ENCODE data around the gene KCTD5.
A peak's percentile ranks its signal among the peaks of the same experiment; 100 is the strongest.
"Not testable (repeated sequence)": the region's sequence is repeated elsewhere in the genome, so short reads cannot be mapped to it uniquely, and the experiment has no call there.

KCTD5 gene

DNA sequence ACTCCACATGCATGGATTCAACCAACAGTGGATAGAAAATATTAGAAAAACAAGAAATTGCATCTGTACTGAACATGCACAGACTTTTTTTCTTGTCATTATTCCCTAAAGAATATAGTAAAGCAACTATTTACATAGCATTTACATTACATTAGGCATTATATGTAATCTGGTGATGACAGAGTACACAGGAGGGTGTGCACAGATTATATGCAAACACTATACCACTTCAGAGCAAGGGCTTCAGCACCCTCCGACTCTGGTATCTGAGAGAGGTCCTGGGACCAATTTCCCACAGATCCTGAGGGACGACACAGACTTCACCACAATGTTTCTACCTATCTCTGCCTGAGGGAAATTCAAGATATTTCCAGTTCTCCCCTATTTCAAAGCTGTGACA lies 25.3 kb upstream of the KCTD5 start:
- Histone ChIP-seq H3K4me1 (peaks cover 4% of the 10 kb centered on the region), H3K36me3 (ENCODE audit: control insufficient read depth, insufficient read depth, low read length) (no peaks in the 10 kb centered on the region), H3K9ac (no peak overlapping the region), H3K27me3 (ENCODE audit: control insufficient read depth, insufficient read depth, low read length) (no peaks in the 10 kb centered on the region), H3K4me3 (ENCODE audit: low read depth, low read length) (no peak overlapping the region), H3K9me3 (ENCODE audit: control insufficient read depth, low read length) (no peaks in the 10 kb centered on the region), H3K79me2 (no peaks in the 10 kb centered on the region), H2AFZ (no peak overlapping the region), H3K27ac (no peak overlapping the region), H3K4me2 (ENCODE audit: low read length) (no peak overlapping the region)
- TF ChIP-seq, protein P1, sequence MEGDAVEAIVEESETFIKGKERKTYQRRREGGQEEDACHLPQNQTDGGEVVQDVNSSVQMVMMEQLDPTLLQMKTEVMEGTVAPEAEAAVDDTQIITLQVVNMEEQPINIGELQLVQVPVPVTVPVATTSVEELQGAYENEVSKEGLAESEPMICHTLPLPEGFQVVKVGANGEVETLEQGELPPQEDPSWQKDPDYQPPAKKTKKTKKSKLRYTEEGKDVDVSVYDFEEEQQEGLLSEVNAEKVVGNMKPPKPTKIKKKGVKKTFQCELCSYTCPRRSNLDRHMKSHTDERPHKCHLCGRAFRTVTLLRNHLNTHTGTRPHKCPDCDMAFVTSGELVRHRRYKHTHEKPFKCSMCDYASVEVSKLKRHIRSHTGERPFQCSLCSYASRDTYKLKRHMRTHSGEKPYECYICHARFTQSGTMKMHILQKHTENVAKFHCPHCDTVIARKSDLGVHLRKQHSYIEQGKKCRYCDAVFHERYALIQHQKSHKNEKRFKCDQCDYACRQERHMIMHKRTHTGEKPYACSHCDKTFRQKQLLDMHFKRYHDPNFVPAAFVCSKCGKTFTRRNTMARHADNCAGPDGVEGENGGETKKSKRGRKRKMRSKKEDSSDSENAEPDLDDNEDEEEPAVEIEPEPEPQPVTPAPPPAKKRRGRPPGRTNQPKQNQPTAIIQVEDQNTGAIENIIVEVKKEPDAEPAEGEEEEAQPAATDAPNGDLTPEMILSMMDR (IDR thresholded peaks at IDR 0.05), result no peak

DNA sequence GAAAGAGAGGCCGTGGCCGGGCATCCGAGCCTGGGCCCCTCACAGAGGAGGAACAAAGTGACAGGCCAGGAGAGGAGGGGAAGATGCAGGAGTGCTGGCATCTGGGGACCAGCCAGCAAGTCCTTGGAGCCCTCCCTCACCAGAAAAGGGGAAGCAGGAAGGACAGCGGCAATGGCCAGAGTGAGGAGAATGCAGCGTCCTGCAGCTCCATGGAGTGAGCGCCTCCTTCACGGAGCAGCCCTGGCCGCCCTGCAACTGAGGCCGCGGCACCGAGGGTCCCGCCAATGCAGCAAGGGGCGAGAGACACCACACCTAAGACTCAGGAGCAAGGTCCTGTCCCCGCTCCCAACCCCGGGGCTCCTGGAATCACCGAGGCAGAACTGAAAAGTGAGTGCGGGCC lies 24.5 kb upstream of the KCTD5 start:
- not testable (repeated sequence) for H3K9me3 ChIP-seq (ENCODE audit: control insufficient read depth, low read length)

DNA sequence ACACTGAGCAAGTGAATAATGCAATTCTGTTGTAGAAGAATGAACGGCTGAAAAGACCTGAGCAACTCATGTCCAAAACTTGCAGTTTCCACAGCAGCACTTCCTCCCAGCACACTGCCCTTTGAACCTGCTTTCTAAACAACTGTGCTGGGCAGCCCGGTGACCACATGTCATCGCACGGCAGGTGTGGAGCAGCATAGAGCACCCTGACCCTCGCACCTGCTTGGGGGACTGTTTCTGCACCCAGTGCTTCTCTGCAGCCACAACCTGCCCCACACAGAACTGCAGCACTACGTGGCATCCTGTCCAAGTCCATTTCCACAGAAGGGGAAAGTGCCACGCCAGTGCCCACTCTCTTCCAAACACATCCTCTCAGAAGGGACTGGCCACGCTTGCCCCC lies 22.8 kb upstream of the KCTD5 start:
- H3K27ac ChIP-seq; H3K9me3 ChIP-seq (ENCODE audit: control insufficient read depth, low read length); H3K79me2 ChIP-seq; H3K27me3 ChIP-seq (ENCODE audit: control insufficient read depth, insufficient read depth, low read length); H3K4me1 ChIP-seq; H3K36me3 ChIP-seq (ENCODE audit: control insufficient read depth, insufficient read depth, low read length); H2AFZ ChIP-seq; H3K4me3 ChIP-seq (ENCODE audit: low read depth, low read length); H3K4me2 ChIP-seq (ENCODE audit: low read length); H3K9ac ChIP-seq: not testable (repeated sequence)

More for the DNA sequence above, 24.5 kb upstream of the KCTD5 start:
- H3K36me3 ChIP-seq (ENCODE audit: control insufficient read depth, insufficient read depth, low read length); H2AFZ ChIP-seq; H3K4me1 ChIP-seq; H3K4me3 ChIP-seq (ENCODE audit: low read depth, low read length); H3K27ac ChIP-seq; H3K4me2 ChIP-seq (ENCODE audit: low read length); H3K9ac ChIP-seq; H3K79me2 ChIP-seq; H3K27me3 ChIP-seq (ENCODE audit: control insufficient read depth, insufficient read depth, low read length): not testable (repeated sequence)

DNA sequence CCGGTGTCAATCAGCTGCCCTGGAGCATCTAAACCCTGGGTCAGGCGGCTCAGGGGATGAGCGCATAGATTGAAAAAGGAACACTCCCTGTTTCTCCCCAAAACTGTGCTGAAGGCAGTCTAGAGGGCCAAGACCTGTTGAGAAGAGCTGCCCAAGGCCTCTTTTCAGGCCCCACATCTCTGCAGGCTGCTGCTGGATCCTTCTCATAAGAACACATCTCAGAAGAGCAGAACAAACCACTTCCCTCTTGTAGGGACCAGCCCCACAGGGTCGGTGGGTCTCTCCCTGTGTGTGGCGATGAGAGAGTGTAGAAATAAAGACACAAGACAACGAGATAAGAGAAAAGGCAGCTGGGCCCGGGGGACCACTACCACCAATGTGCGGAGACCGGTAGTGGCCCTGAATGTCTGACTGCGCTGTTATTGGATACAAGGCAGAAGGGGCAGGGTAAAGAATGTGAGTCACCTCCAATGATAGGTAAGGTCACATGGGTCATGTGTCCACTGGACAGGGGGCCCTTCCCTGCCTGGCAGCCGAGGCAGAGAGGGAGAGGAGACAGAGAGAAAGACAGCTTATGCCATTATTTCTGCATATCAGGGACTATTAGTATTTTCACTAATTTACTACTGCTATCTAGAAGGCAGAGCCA lies 22.2 kb upstream of the KCTD5 start:
- H3K4me2 ChIP-seq (ENCODE audit: low read length); H3K4me1 ChIP-seq; H3K27ac ChIP-seq; H3K9me3 ChIP-seq (ENCODE audit: control insufficient read depth, low read length); H3K79me2 ChIP-seq; H2AFZ ChIP-seq; H3K9ac ChIP-seq; H3K4me3 ChIP-seq (ENCODE audit: low read depth, low read length); H3K27me3 ChIP-seq (ENCODE audit: control insufficient read depth, insufficient read depth, low read length); H3K36me3 ChIP-seq (ENCODE audit: control insufficient read depth, insufficient read depth, low read length): not testable (repeated sequence)

DNA sequence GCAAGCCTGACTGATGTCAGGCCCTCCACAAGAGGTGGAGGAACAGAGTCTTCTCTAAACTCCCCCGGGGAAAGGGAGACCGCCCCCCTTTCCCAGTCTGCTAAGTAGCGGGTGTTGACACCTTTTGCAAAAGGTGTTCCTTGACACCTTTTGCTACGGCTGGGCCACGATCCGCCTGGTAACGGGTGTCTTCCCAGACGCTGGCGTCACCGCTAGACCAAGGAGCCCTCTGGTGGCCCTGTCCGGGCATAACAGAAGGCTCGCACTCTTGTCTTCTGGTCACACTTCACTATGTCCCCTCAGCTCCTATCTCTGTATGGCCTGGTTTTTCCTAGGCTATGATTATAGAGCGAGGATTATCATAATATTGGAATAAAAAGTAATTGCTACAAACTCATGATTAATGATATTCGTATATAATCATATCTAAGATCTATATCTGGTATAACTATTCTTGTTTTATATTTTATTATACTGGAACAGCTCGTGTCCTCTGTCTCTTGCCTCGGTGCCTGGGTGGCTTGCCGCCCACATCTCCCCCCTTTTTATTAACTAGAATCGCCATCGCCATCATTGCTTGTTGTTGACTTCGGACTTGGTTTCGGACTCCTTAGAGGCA lies 21.5 kb upstream of the KCTD5 start:
- not testable (repeated sequence) for H2AFZ ChIP-seq; H3K79me2 ChIP-seq; H3K4me1 ChIP-seq; H3K9ac ChIP-seq; H3K4me2 ChIP-seq (ENCODE audit: low read length); H3K36me3 ChIP-seq (ENCODE audit: control insufficient read depth, insufficient read depth, low read length); H3K4me3 ChIP-seq (ENCODE audit: low read depth, low read length); H3K27ac ChIP-seq; H3K27me3 ChIP-seq (ENCODE audit: control insufficient read depth, insufficient read depth, low read length); H3K9me3 ChIP-seq (ENCODE audit: control insufficient read depth, low read length)
- TF ChIP-seq, protein P1 (IDR thresholded peaks at IDR 0.05), result peak; percentile 49

DNA sequence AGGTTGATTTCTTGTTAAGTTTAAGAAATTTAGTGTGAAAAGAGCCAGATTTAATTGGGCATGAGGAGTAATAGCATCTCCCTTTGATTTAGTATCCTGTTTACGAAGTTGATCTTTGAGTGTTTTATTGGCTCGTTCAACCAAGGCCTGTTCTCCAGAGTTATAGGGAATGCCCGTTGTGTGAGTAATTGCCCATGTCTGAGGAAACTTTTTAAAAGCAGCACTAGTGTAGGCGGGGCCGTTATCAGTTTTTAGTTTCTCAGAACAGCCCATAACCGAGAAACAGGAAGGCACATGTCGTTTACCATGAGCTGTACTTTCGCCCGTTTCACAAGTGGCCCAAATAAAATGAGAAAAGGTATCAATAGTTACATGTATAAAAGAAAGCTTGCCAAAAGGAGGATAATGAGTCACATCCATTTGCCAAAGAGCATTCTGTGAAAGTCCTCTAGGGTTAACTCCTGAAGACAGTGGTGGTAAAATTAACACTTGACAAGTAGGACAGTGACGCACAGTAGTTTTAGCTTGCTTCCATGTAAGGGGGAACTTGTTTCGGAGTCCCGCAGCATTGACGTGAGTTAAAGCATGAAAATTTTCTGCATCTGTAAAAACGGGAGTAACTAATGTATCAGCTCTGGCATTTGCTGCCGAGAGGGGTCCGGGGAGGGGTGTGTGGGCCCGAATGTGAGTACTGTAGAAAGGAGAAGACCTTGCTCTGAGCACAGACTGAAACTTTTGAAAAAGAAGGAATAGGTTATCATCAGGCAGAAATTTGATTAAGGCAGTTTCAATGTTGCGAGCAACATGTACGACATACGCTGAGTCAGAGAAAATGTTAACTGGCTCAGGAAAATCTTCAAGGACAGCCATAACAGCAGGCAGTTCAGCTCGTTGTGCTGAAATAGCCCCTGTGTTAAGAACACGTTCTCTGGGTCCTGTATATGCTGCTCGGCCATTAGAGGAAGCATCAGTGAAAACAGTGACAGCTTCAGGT lies 18.5 kb upstream of the KCTD5 start:
- Histone ChIP-seq H3K9ac (no peak overlapping the region), H2AFZ (no peak overlapping the region), H3K79me2 (peaks cover 5% of the 10 kb centered on the region), H3K9me3 (ENCODE audit: control insufficient read depth, low read length) (no peaks in the 10 kb centered on the region), H3K4me3 (ENCODE audit: low read depth, low read length) (no peak overlapping the region), H3K27ac (no peak overlapping the region), H3K27me3 (ENCODE audit: control insufficient read depth, insufficient read depth, low read length) (no peaks in the 10 kb centered on the region), H3K36me3 (ENCODE audit: control insufficient read depth, insufficient read depth, low read length) (no peaks in the 10 kb centered on the region), H3K4me1 (no peaks in the 10 kb centered on the region), H3K4me2 (ENCODE audit: low read length) (no peak overlapping the region)
- TF ChIP-seq, protein P1 (IDR thresholded peaks at IDR 0.05), result no peak
